ENCODE results near the gene NFIA.

Gene NFIA

GRCh38 chr1:61138305-61138704 lies 55.9 kb downstream of the NFIA start:
- H3K4me3 Mint-ChIP-seq = no peak overlapping the region
- TF ChIP-seq CTCF (IDR thresholded peaks at IDR 0.05; ENCODE audit: unreplicated experiment in 3 of 3) = no peak
- no peak overlapping the region for H3K27ac Mint-ChIP-seq
- H3K27me3 Mint-ChIP-seq (ENCODE audit: low read depth) = peaks cover 17% of the 10 kb centered on the region
- H3K4me1 Mint-ChIP-seq = peaks cover 71% of the 10 kb centered on the region
- H3K36me3 Mint-ChIP-seq (ENCODE audit: low read depth) = peaks cover 13% of the 10 kb centered on the region
- H3K9me3 Mint-ChIP-seq = no peaks in the 10 kb centered on the region

DNA sequence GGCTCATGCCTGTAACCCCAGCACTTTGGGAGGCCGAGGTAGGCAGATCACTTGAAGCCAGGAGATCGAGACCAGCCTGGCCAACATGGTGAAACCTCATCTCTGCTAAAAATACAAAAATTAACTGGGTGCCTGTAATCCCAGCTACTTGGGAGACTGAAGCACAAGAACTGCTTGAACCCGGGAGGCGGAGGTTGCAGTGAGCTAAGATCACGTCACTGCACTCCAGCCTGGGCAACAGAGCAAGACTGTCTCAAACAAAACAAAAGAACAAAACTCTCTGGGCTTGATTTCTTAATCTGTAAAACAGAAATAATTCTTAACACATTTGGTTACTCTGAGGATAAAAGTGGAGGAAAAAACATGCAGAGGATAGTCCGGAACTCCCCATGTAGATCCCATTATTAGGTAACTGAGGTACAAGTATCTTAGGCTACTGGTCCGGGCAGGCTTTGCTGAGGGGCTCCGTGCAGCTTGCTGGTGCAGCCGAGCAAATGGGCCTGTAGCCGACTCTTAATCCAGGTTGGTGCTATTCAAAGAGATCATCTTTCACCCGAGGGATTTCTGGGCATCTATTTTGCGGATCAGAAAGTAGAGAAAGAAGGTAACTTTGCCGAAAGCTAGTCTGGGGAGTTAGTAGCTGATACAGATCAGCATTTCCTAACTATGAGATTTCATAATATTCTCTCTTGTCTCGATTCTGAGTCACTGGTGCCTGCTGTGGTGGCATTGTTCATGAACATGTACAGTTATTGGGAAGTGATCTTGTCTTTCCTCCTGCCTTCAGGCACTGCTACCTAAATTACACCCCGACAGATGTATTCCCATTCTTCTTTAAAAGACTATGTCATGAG lies 56.8 kb downstream of the NFIA start:
- TF ChIP-seq CTCF (IDR thresholded peaks at IDR 0.05; ENCODE audit: unreplicated experiment in 3 of 3) = no peak
- Mint-ChIP-seq H3K4me1 (peaks cover 75% of the 10 kb centered on the region), H3K36me3 (ENCODE audit: low read depth) (peaks cover 20% of the 10 kb centered on the region), H3K27me3 (ENCODE audit: low read depth) (peaks cover 17% of the 10 kb centered on the region), H3K27ac (peak overlapping the region in 2 of 3 experiments; percentile 50 to 72), H3K9me3 (no peaks in the 10 kb centered on the region), H3K4me3 (no peak overlapping the region)

DNA sequence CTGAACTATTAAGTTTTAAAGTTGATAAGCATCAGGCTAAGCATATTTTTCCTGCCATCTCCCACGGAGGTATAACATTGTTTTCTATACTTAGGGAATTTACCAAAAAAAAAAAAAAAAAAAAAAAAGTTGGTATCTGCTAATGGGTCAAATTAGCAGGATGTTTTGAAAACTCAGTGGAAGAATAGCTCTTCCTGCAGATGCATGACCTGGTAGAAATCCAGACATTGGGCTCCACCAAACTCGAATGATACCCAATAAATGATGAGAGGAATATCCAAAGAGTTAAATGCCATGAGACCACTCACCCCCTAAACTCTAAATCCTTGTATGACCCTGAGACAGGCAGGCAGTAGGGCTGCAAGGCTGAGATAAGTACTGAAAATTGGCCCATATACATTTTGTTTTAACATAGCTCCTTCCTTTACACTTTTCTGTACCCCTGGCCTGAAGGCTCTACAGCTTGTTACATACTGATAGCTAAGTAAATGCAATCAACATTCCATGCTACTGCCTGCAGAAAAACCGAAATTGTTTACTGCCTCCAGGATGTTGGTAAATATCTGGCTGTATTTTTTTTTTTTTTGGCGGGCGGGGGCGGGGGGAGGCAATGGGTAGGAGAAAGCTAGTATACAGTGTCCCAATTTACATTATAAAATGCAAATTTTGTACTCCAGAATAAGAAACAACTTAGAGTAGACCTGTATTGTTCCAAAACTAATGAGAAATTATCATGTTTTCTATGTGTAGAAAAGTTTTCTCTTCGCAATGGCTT lies 57.6 kb downstream of the NFIA start:
- Mint-ChIP-seq H3K36me3 (ENCODE audit: low read depth) (peaks cover 26% of the 10 kb centered on the region), H3K27me3 (ENCODE audit: low read depth) (peaks cover 17% of the 10 kb centered on the region), H3K9me3 (no peaks in the 10 kb centered on the region), H3K4me1 (peaks cover 69% of the 10 kb centered on the region), H3K27ac (peak overlapping the region in 2 of 3 experiments; percentile 50 to 72), H3K4me3 (no peak overlapping the region)
- no peak for TF ChIP-seq CTCF (IDR thresholded peaks at IDR 0.05; ENCODE audit: unreplicated experiment in 3 of 3)

DNA sequence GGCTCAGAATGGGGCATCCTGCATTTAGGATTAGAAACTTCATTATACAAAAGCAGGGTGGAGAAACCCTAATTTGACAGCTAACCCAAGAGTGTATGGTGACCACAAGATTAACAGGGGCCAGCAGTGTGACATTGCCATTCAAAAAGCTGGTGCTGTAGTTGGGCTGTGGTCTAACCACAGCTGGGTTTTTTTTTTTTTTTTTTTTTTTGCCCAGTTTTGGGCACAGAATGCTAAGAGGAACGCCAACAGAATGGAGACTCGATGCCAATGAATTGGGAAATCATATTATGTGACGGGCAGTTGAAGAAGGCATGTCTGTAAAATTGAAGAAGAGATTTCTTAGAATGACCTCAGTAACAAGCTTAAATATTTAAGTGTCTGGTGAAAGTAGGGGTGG lies 58.4 kb downstream of the NFIA start:
- H3K4me1 Mint-ChIP-seq = peaks cover 67% of the 10 kb centered on the region
- peaks cover 17% of the 10 kb centered on the region for H3K27me3 Mint-ChIP-seq (ENCODE audit: low read depth)
- H3K4me3 Mint-ChIP-seq = no peak overlapping the region
- H3K9me3 Mint-ChIP-seq = no peaks in the 10 kb centered on the region
- no peak for TF ChIP-seq CTCF (IDR thresholded peaks at IDR 0.05; ENCODE audit: unreplicated experiment in 3 of 3)
- H3K27ac Mint-ChIP-seq = peak overlapping the region in 2 of 3 experiments; percentile 48 to 72
- H3K36me3 Mint-ChIP-seq (ENCODE audit: low read depth) = peaks cover 30% of the 10 kb centered on the region

GRCh38 chr1:61141288-61142042 lies 59.1 kb downstream of the NFIA start:
- TF ChIP-seq CTCF (IDR thresholded peaks at IDR 0.05; ENCODE audit: unreplicated experiment in 3 of 3) = no peak
- peak overlapping the region in 2 of 3 experiments; percentile 48 to 72 for H3K27ac Mint-ChIP-seq
- peaks cover 36% of the 10 kb centered on the region for H3K36me3 Mint-ChIP-seq (ENCODE audit: low read depth)
- no peak overlapping the region for H3K4me3 Mint-ChIP-seq
- H3K9me3 Mint-ChIP-seq = no peaks in the 10 kb centered on the region
- H3K4me1 Mint-ChIP-seq = peaks cover 61% of the 10 kb centered on the region
- H3K27me3 Mint-ChIP-seq (ENCODE audit: low read depth) = peaks cover 17% of the 10 kb centered on the region

All from nephron (organoid).